HG02840 (cell line): Measurements from ENCODE around the gene KLHL25.

Source experiments
- ATAC-seq: cut with Tn5 transposase; IDR thresholded peaks from one replicate; pipeline ENCODE4 v1.9.1; 2021; ENCODE audit warnings: mild to moderate bottlenecking, moderate library complexity, moderate number of reproducible peaks; ENCODE audit not compliant: unreplicated experiment, low FRiP score

KLHL25 gene

GRCh38 chr15:85778107-85778776 is 16.5 kb downstream of the KLHL25 start:
- no peak for ATAC-seq

GRCh38 chr15:85777250-85778106 is 17.2 kb downstream of the KLHL25 start:
- ATAC-seq, result no peak

GRCh38 chr15:85773970-85774369 is 20.8 kb downstream of the KLHL25 start:
- ATAC-seq, result no peak

- ATAC-seq, result no peak
Measured at GRCh38 chr15:85773249-85773648, 21.5 kb downstream of the KLHL25 start.

GRCh38 chr15:85772668-85773067 is 22.1 kb downstream of the KLHL25 start:
- ATAC-seq, result no peak

GRCh38 chr15:85771781-85772445 is 22.8 kb downstream of the KLHL25 start:
- no peak for ATAC-seq

GRCh38 chr15:85771271-85771670 is 23.5 kb downstream of the KLHL25 start:
- no peak for ATAC-seq

- no peak for ATAC-seq
Measured at GRCh38 chr15:85770096-85771041, 24.4 kb downstream of the KLHL25 start.

- ATAC-seq, result no peak
Measured at GRCh38 chr15:85769182-85769900, 25.4 kb downstream of the KLHL25 start.

- ATAC-seq, result no peak
Measured at GRCh38 chr15:85768595-85769168, 26.0 kb downstream of the KLHL25 start.

- no peak for ATAC-seq
Measured at GRCh38 chr15:85767785-85768529, 26.8 kb downstream of the KLHL25 start.

- ATAC-seq, result no peak
Measured at GRCh38 chr15:85766001-85766831, 28.5 kb downstream of the KLHL25 start.

GRCh38 chr15:85764649-85765277 is 30.0 kb downstream of the KLHL25 start:
- no peak for ATAC-seq

GRCh38 chr15:85763673-85764633 is 30.8 kb downstream of the KLHL25 start:
- no peak for ATAC-seq

- no peak for ATAC-seq
Measured at GRCh38 chr15:85763157-85763556, 31.6 kb downstream of the KLHL25 start.

GRCh38 chr15:85762756-85763127 is 32.0 kb downstream of the KLHL25 start:
- no peak for ATAC-seq
